NB4 (cell line): ENCODE results near the gene NT5DC4.

Experiments
- DNase-seq: peaks from one replicate; pipeline ENCODE4 v3.0.0; 2010; ENCODE audit warnings: low read depth
- H3K4me3 ChIP-seq: one replicate; pipeline ENCODE4 v1.5.1; 2011; ENCODE audit warnings: mild to moderate bottlenecking, low read depth, low read length, moderate library complexity
- CTCF ChIP-seq: IDR thresholded peaks from one replicate; pipeline ENCODE4 v1.5.1; 2012; ENCODE audit warnings: low read depth, low read length
- MAX ChIP-seq: IDR thresholded peaks from 2 replicates; pipeline ENCODE4 v1.6.1; 2011; ENCODE audit warnings: low read depth, low read length
- MYC ChIP-seq: IDR thresholded peaks from 2 replicates; pipeline ENCODE4 v1.6.1; 2011; ENCODE audit warnings: low read depth, low read length
- POLR2A ChIP-seq: IDR thresholded peaks from 2 replicates; pipeline ENCODE4 v1.6.1; 2011; ENCODE audit warnings: mild to moderate bottlenecking; ENCODE audit not compliant: insufficient read length; ENCODE audit errors: extremely low read depth

NT5DC4 gene

GRCh38 chr2:112720785-112721184 is at the start of gene NT5DC4:
TSS of gene NT5DC4 (plus strand) at chr2:112721020. CDS start at chr2:112721080, 60 bp downstream.
- peak; percentile 32 for DNase-seq
- no peak within 1 kb of the TSS for H3K4me3 ChIP-seq
- TF ChIP-seq POLR2A: no peak
- no peak for TF ChIP-seq MYC
- no peak for TF ChIP-seq MAX
- TF ChIP-seq CTCF: no peak

- H3K4me3 ChIP-seq: no peak overlapping the region
- DNase-seq: no peak
- TF ChIP-seq POLR2A (no peak), MAX (no peak), MYC (no peak), CTCF (no peak)
These were observed 49.0 kb upstream of the NT5DC4 start for GRCh38 chr2:112671801-112672200.

- DNase-seq: no peak
- TF ChIP-seq CTCF (no peak), POLR2A (no peak), MAX (no peak), MYC (no peak)
- no peak overlapping the region for H3K4me3 ChIP-seq
These were observed 47.8 kb upstream of the NT5DC4 start for GRCh38 chr2:112673008-112673407.

- DNase-seq: peak; percentile 98
- H3K4me3 ChIP-seq: peak overlapping the region; percentile 46
- no peak for TF ChIP-seq MAX
- TF ChIP-seq MYC: no peak
- no peak for TF ChIP-seq CTCF
- TF ChIP-seq POLR2A: no peak
These were observed 46.6 kb upstream of the NT5DC4 start for GRCh38 chr2:112674229-112674628.

GRCh38 chr2:112679484-112679883 is 41.3 kb upstream of the NT5DC4 start:
- no peak overlapping the region for H3K4me3 ChIP-seq
- DNase-seq: no peak
- TF ChIP-seq CTCF (no peak), MYC (no peak), POLR2A (no peak), MAX (no peak)

- TF ChIP-seq MYC: no peak
- no peak for TF ChIP-seq CTCF
- no peak for TF ChIP-seq POLR2A
- TF ChIP-seq MAX: no peak
- DNase-seq: no peak
- H3K4me3 ChIP-seq: no peak overlapping the region
These were observed 40.1 kb upstream of the NT5DC4 start for GRCh38 chr2:112680666-112681101.
